A549 (cell line): ENCODE results near the gene MED26. TPM values are rescaled to one million over a fixed set of nuclear protein-coding genes. Genes with fewer than 3 reads are reported as not detected.

ENCODE experiments used
- ATAC-seq, 2 experiments: fragments of 200-7000 bp in 1 of 2; fragments of >200 bp in 1 of 2; cut with Nextera tagmentation in 1 of 2; cut with Tn5 transposase in 1 of 2; 3 replicates each; pipeline versions ENCODE4 v1.8.0 to v1.9.1; 2018 to 2020; ENCODE audit warnings: mild to moderate bottlenecking in 1 of 2, moderate library complexity in 1 of 2
- CTCF ChIA-PET: fragments of 300-600 bp; sonication (Branson Sonifier 250); formaldehyde crosslinking; extraction: SDS; loops from one replicate; lab custom pipeline; 2021; ENCODE audit warnings: antibody characterized with exemption, inconsistent platforms; lab: Yijun Ruan, JAX
- POLR2A ChIA-PET: fragments of 350-600 bp; formaldehyde crosslinking; extraction: SDS; loops from one replicate; lab custom pipeline; 2021; ENCODE audit warnings: antibody characterized with exemption, inconsistent platforms; lab: Yijun Ruan, JAX
- DNase-seq, 2 experiments: peaks; one replicate each; pipeline versions ENCODE4 v3.0.0 to v3.0.0-alpha.2; 2011 to 2016; ENCODE audit warnings: low read depth in 1 of 2, low spot score in 1 of 2
- FAIRE-seq: peaks from 2 replicates; lab custom pipeline; 2011; peaks lifted over from hg19 to GRCh38; lab: Jason Lieb, UNC
- H3K27ac ChIP-seq, 2 experiments: fragments of >200 bp; sonication (Bioruptor Twin); formaldehyde crosslinking; 3 replicates each; pipeline ENCODE4 v1.5.1; 2016 to 2017
- H3K4me1 ChIP-seq: fragments of >200 bp; sonication (Bioruptor Twin); formaldehyde crosslinking; 3 replicates; pipeline ENCODE4 v1.6.1; 2016
- H3K4me2 ChIP-seq: fragments of >200 bp; sonication (Bioruptor Twin); formaldehyde crosslinking; 3 replicates; pipeline ENCODE4 v1.6.1; 2016
- H3K4me3 ChIP-seq: fragments of >200 bp; sonication (Bioruptor Twin); formaldehyde crosslinking; 3 replicates; pipeline ENCODE4 v1.5.1; 2016
- H3K9me3 ChIP-seq: fragments of >200 bp; sonication (Bioruptor Twin); formaldehyde crosslinking; 3 replicates; pipeline ENCODE4 v1.6.1; 2016
- CBX2 ChIP-seq: fragments of 200-600 bp; sonication (generic); IDR thresholded peaks from 2 replicates; pipeline ENCODE4 v1.6.1; 2016; ENCODE audit warnings: low read depth, mild to moderate bottlenecking, borderline replicate concordance
- CBX8 ChIP-seq: fragments of 200-600 bp; sonication (generic); IDR thresholded peaks from 2 replicates; pipeline ENCODE4 v1.6.1; 2016
- CHD2 ChIP-seq: fragments of 150-350 bp; IDR thresholded peaks from 2 replicates; pipeline ENCODE4 v1.6.1; 2014; ENCODE audit warnings: low read length; ENCODE audit not compliant: partially characterized antibody
- CHD4 ChIP-seq: fragments of 200-600 bp; sonication (generic); IDR thresholded peaks from 2 replicates; pipeline ENCODE4 v1.6.1; 2016; ENCODE audit warnings: antibody characterized with exemption, mild to moderate bottlenecking, borderline replicate concordance
- CTCF ChIP-seq: fragments of >200 bp; sonication (Bioruptor Twin); formaldehyde crosslinking; IDR thresholded peaks from 3 replicates; pipeline ENCODE4 v1.5.1; 2016
- ESRRA ChIP-seq: fragments of 150-350 bp; IDR thresholded peaks from 2 replicates; pipeline ENCODE4 v1.6.1; 2014; ENCODE audit warnings: mild to moderate bottlenecking, low read length, borderline replicate concordance
- FOSB ChIP-seq: fragments of 250-450 bp; sonication (Bioruptor Pico); IDR thresholded peaks from 2 replicates; pipeline ENCODE4 v1.5.0; 2020; ENCODE audit warnings: mild to moderate bottlenecking, moderate library complexity
- HDAC2 ChIP-seq: fragments of 200-600 bp; sonication (generic); IDR thresholded peaks from 2 replicates; pipeline ENCODE4 v1.6.1; 2016
- HES2 ChIP-seq: fragments of >200 bp; sonication (Bioruptor Twin); formaldehyde crosslinking; IDR thresholded peaks from 2 replicates; pipeline ENCODE4 v1.6.1; 2016
- HEYL ChIP-seq: fragments of 250-450 bp; sonication (Bioruptor Pico); IDR thresholded peaks from 2 replicates; pipeline ENCODE4 v1.8.0; 2021; ENCODE audit warnings: mild to moderate bottlenecking, moderate library complexity
- HMGXB4 ChIP-seq: fragments of 250-450 bp; sonication (Bioruptor Pico); IDR thresholded peaks from 2 replicates; pipeline ENCODE4 v1.5.0; 2021; ENCODE audit warnings: mild to moderate bottlenecking, moderate library complexity, borderline replicate concordance
- MAFK ChIP-seq: fragments of 450-650 bp; IDR thresholded peaks from 2 replicates; pipeline ENCODE4 v1.6.1; 2014; ENCODE audit not compliant: partially characterized antibody
- MAZ ChIP-seq: fragments of 150-350 bp; IDR thresholded peaks from 2 replicates; pipeline ENCODE4 v1.6.1; 2014; ENCODE audit warnings: antibody characterized with exemption, low read depth, low read length, borderline replicate concordance
- NFE2L2 ChIP-seq: fragments of 150-350 bp; conservative IDR thresholded peaks from 2 replicates; pipeline ENCODE4 v1.6.1; 2014; ENCODE audit warnings: low read length
- NPAS2 ChIP-seq: fragments of 250-450 bp; sonication (Bioruptor Pico); IDR thresholded peaks from 2 replicates; pipeline ENCODE4 v1.8.0; 2022; ENCODE audit warnings: mild to moderate bottlenecking, moderate library complexity, borderline replicate concordance
- NR3C1 ChIP-seq: fragments of >200 bp; sonication (Bioruptor Twin); formaldehyde crosslinking; IDR thresholded peaks from 3 replicates; pipeline ENCODE4 v1.6.1; 2017
- PBX3 ChIP-seq: IDR thresholded peaks from 2 replicates; pipeline ENCODE4 v1.6.1; 2012
- RAD21 ChIP-seq, 2 experiments: fragments of >200 bp in 1 of 2; sonication (Bioruptor Twin) in 1 of 2; formaldehyde crosslinking in 1 of 2; IDR thresholded peaks in 1 of 2; conservative IDR thresholded peaks in 1 of 2; 2 replicates in 1 of 2; 3 replicates in 1 of 2; pipeline ENCODE4 v1.6.1; 2012 to 2018; ENCODE audit warnings: inconsistent platforms in 1 of 2
- RFX5 ChIP-seq: fragments of 450-650 bp; IDR thresholded peaks from 2 replicates; pipeline ENCODE4 v1.7.1; 2014; ENCODE audit warnings: antibody characterized with exemption, mild to moderate bottlenecking, moderate library complexity
- SREBF2 ChIP-seq: fragments of 450-650 bp; IDR thresholded peaks from 2 replicates; pipeline ENCODE4 v1.6.1; 2014; ENCODE audit warnings: mild to moderate bottlenecking, moderate library complexity
- TFCP2L1 ChIP-seq: fragments of 250-450 bp; sonication (Bioruptor Pico); IDR thresholded peaks from 2 replicates; pipeline ENCODE4 v1.5.0; 2021; ENCODE audit warnings: mild to moderate bottlenecking
- TP53 ChIP-seq: fragments of 250-450 bp; sonication (Bioruptor Pico); IDR thresholded peaks from 2 replicates; pipeline ENCODE4 v1.5.0; 2021; ENCODE audit warnings: mild to moderate bottlenecking, moderate library complexity
- ZFP36 ChIP-seq: fragments of 450-650 bp; IDR thresholded peaks from 2 replicates; pipeline ENCODE4 v1.6.1; 2014; ENCODE audit warnings: borderline replicate concordance; ENCODE audit not compliant: partially characterized antibody
- WGBS: methylation state at CpG from one replicate; pipeline ENCODE4 v1.1.6; 2017; ENCODE audit errors: missing lambda C conversion rate; 5-methylcytosine and 5-hydroxymethylcytosine counted together
- polyA plus RNA-seq, 4 experiments: library from polyadenylated mRNA; depleted of rRNA in 3 of 4; stranded (reverse); fragments of >200 nt; fragmentation: RNase III in 1 of 4; extraction: RNeasy Plus Mini Kit Qiagen cat#74134 plus additional on column Dnase treatment in 1 of 4; gene quantifications; 2 replicates in 3 of 4; 3 replicates in 1 of 4; pipeline ENCODE4 v1.2.3, GENCODE V29; 2011 to 2017
- TF ChIP-seq, protein P1 (sequence below): IDR thresholded peaks from 2 replicates; pipeline ENCODE4 v1.6.1; 2012; ENCODE audit warnings: low read depth, borderline replicate concordance
- TF ChIP-seq, protein P2 (sequence below): fragments of 450-650 bp; IDR thresholded peaks from 2 replicates; pipeline ENCODE4 v1.6.1; 2014; ENCODE audit warnings: antibody characterized with exemption
- TF ChIP-seq, protein P3 (sequence below): fragments of 200-600 bp; sonication (generic); IDR thresholded peaks from 2 replicates; pipeline ENCODE4 v1.6.1; 2016; ENCODE audit warnings: antibody characterized with exemption, mild to moderate bottlenecking, moderate library complexity

Gene MED26
- polyA plus RNA-seq, 2 of the 4 experiments (the other 2 are of a cell fraction) = 2.4 to 3.6 TPM

GRCh38 chr19:16566702-16567101 is 61.3 kb downstream of the MED26 start:
- CTCF ChIA-PET = no interaction called here
- TF ChIP-seq HES2 = no peak
- no peak for TF ChIP-seq MAFK
- TF ChIP-seq FOSB (CRISPR knock-in tag) = no peak
- no peak for TF ChIP-seq ESRRA
- TF ChIP-seq CTCF = no peak
- TF ChIP-seq, protein P1, sequence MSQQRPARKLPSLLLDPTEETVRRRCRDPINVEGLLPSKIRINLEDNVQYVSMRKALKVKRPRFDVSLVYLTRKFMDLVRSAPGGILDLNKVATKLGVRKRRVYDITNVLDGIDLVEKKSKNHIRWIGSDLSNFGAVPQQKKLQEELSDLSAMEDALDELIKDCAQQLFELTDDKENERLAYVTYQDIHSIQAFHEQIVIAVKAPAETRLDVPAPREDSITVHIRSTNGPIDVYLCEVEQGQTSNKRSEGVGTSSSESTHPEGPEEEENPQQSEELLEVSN = no peak
- TF ChIP-seq ZFP36 = no peak
- TF ChIP-seq SREBF2 = no peak
- TF ChIP-seq RAD21 (conservative IDR thresholded peaks at IDR 0.05 in 1 of 2, IDR thresholded peaks at IDR 0.05 in 1 of 2) = no peak
- TF ChIP-seq, protein P2, sequence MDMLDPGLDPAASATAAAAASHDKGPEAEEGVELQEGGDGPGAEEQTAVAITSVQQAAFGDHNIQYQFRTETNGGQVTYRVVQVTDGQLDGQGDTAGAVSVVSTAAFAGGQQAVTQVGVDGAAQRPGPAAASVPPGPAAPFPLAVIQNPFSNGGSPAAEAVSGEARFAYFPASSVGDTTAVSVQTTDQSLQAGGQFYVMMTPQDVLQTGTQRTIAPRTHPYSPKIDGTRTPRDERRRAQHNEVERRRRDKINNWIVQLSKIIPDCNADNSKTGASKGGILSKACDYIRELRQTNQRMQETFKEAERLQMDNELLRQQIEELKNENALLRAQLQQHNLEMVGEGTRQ = no peak
- TF ChIP-seq TP53 = no peak
- H3K9me3 ChIP-seq = no peaks in the 10 kb centered on the region
- H3K4me3 ChIP-seq = no peak overlapping the region
- no peak for DNase-seq
- POLR2A ChIA-PET = interaction anchor here (1.0 kb wide), 1 partner anchor 24 kb away, joined by 3 read pairs; no protein-coding TSS in a partner anchor
- 84% methylated on average over 5 of the region's 5 CpGs for WGBS
- no peak overlapping the region for H3K4me2 ChIP-seq
- no peak overlapping the region for H3K27ac ChIP-seq
- ATAC-seq = no peak
- FAIRE-seq = no peak
- peaks cover 16% of the 10 kb centered on the region for H3K4me1 ChIP-seq

- TF ChIP-seq MAZ (no peak), CBX2 (no peak), HDAC2 (no peak), CHD4 (no peak), NFE2L2 (no peak), CBX8 (no peak), CHD2 (no peak), HEYL (CRISPR knock-in tag) (no peak), PBX3 (no peak), FOSB (CRISPR knock-in tag) (no peak), RFX5 (no peak), NPAS2 (no peak), HMGXB4 (CRISPR knock-in tag) (no peak), TFCP2L1 (CRISPR knock-in tag) (no peak), NR3C1 (no peak)
- TF ChIP-seq, protein P2 = no peak
- TF ChIP-seq, protein P3, sequence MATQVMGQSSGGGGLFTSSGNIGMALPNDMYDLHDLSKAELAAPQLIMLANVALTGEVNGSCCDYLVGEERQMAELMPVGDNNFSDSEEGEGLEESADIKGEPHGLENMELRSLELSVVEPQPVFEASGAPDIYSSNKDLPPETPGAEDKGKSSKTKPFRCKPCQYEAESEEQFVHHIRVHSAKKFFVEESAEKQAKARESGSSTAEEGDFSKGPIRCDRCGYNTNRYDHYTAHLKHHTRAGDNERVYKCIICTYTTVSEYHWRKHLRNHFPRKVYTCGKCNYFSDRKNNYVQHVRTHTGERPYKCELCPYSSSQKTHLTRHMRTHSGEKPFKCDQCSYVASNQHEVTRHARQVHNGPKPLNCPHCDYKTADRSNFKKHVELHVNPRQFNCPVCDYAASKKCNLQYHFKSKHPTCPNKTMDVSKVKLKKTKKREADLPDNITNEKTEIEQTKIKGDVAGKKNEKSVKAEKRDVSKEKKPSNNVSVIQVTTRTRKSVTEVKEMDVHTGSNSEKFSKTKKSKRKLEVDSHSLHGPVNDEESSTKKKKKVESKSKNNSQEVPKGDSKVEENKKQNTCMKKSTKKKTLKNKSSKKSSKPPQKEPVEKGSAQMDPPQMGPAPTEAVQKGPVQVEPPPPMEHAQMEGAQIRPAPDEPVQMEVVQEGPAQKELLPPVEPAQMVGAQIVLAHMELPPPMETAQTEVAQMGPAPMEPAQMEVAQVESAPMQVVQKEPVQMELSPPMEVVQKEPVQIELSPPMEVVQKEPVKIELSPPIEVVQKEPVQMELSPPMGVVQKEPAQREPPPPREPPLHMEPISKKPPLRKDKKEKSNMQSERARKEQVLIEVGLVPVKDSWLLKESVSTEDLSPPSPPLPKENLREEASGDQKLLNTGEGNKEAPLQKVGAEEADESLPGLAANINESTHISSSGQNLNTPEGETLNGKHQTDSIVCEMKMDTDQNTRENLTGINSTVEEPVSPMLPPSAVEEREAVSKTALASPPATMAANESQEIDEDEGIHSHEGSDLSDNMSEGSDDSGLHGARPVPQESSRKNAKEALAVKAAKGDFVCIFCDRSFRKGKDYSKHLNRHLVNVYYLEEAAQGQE = no peak
- CTCF ChIA-PET = no interaction called here
- FAIRE-seq (no peak), ATAC-seq (no peak), DNase-seq (no peak)
- WGBS = 93% methylated on average over 10 of the region's 10 CpGs
- Histone ChIP-seq H3K4me3 (no peak overlapping the region), H3K27ac (no peak overlapping the region), H3K4me2 (no peak overlapping the region), H3K4me1 (peaks cover 14% of the 10 kb centered on the region), H3K9me3 (no peaks in the 10 kb centered on the region)
- POLR2A ChIA-PET = interaction anchor here (1.0 kb wide), 1 partner anchor 23 kb away, joined by 3 read pairs; no protein-coding TSS in a partner anchor
Observed at GRCh38 chr19:16566161-16566560, 61.8 kb downstream of the MED26 start.
